Upper lobe of left lung (tissue), 6 donors: ENCODE results near the gene HAPLN2. TPM values are rescaled to one million over a fixed set of nuclear protein-coding genes. Genes with fewer than 3 reads are reported as not detected.
"Not testable (repeated sequence)": the region's sequence is repeated elsewhere in the genome, so short reads cannot be mapped to it uniquely, and the experiment has no call there.

Experiments used
- ATAC-seq, 2 donors: fragments of 200-7000 bp; cut with Tn5 transposase; one replicate each; pipeline ENCODE4 v1.9.1; 2022; ENCODE audit warnings: mild to moderate bottlenecking in 2 of 2, moderate library complexity in 2 of 2; ENCODE audit not compliant: low FRiP score in 2 of 2
- DNase-seq, 2 donors: peaks; one replicate each; pipeline ENCODE4 v3.0.0-alpha.2; 2019 to 2020
- H3K27ac ChIP-seq, 4 donors: fragments of 200-600 bp; sonication (generic); one replicate each; pipeline ENCODE4 v1.5.1; 2016 to 2019
- H3K27me3 ChIP-seq, 4 donors: fragments of 200-600 bp; sonication (generic); one replicate each; pipeline ENCODE4 v1.5.1; 2017 to 2019
- H3K36me3 ChIP-seq, 4 donors: fragments of 200-600 bp; sonication (generic); one replicate each; pipeline ENCODE4 v1.5.1; 2016 to 2019
- H3K4me1 ChIP-seq, 4 donors: fragments of 200-600 bp; sonication (generic); one replicate each; pipeline ENCODE4 v1.5.1; 2018 to 2019
- H3K4me3 ChIP-seq, 4 donors: fragments of 200-600 bp; sonication (generic); one replicate each; pipeline ENCODE4 v1.5.1; 2017 to 2019; ENCODE audit warnings: mild to moderate bottlenecking in 2 of 4, moderate library complexity in 1 of 4
- H3K9me3 ChIP-seq, 4 donors: fragments of 200-600 bp; sonication (generic); one replicate each; pipeline ENCODE4 v1.5.1; 2018 to 2019
- EP300 ChIP-seq, 4 donors: sonication (generic); formaldehyde crosslinking; IDR thresholded peaks; one replicate each; pipeline ENCODE4 v1.5.1; 2017; ENCODE audit warnings: antibody characterized with exemption in 4 of 4, control low read depth in 2 of 4
- POLR2A ChIP-seq, 4 donors: fragments of 450-650 bp; IDR thresholded peaks; one replicate each; pipeline ENCODE4 v1.5.1; 2016 to 2017; ENCODE audit warnings: antibody characterized with exemption in 4 of 4, mild to moderate bottlenecking in 2 of 4
- POLR2AphosphoS5 ChIP-seq, 2 donors: sonication (generic); formaldehyde crosslinking; IDR thresholded peaks; one replicate each; pipeline ENCODE4 v1.5.1; 2017; ENCODE audit warnings: antibody characterized with exemption in 2 of 2
- WGBS, 2 donors: methylation state at CpG; one replicate each; pipeline ENCODE4 v1.1.5; 2017 to 2018; 5-methylcytosine and 5-hydroxymethylcytosine counted together
- total RNA-seq, 6 donors: library from RNA; depleted of rRNA in 4 of 6; stranded (reverse); fragments of >200 nt in 4 of 6; gene quantifications; one replicate each; pipeline versions ENCODE4 v1.1.0 to v1.2.1, GENCODE V29; 2016 to 2021
- TF ChIP-seq, protein P1 (sequence below), 6 experiments: fragments of 450-650 bp in 4 of 6; fragments of 200-600 bp in 2 of 6; sonication (generic) in 2 of 6; IDR thresholded peaks; one replicate each; pipeline ENCODE4 v1.5.1; 2016 to 2019; ENCODE audit warnings: antibody characterized with exemption in 6 of 6
- donor health status: DM: no; HTN: no; CAD: no; lungs with moderate emphysema.
- donor health status: DM: no; HTN: yes; CAD: no; lungs with severe emphysema.

Gene HAPLN2
- total RNA-seq, 6 donors from 2014 or later: 0.14 to 5.0 (median 0.37) TPM; not detected in 3

DNA sequence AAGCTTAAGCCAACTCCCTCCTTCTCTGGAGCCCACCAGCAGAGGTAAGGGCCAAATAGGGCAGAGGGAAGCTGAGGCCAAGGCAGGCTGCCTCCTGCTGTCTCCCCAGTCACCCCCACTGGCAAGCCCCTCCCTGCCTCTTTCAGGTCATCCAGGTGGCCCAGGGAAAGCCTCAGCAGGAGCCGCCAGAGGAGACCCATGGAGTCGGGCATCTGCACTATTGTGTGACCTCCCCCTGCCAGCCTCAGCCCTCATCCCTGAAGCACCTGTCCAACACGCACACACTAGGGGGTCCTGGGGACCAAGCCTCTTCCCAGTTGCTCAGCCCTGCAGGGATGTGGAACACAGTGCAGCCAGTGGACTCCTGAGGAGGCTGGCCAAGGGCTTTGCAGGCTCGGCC, 32.9 kb upstream of the HAPLN2 start:
- Histone ChIP-seq H3K27ac (no peak overlapping the region), H3K9me3 (no peaks in the 10 kb centered on the region), H3K36me3 (no peaks in the 10 kb centered on the region), H3K4me1 (peaks cover 0 to 5% (median 4%) of the 10 kb centered on the region in 4 donors), H3K4me3 (no peak overlapping the region), H3K27me3 (no peaks in the 10 kb centered on the region)
- no peak for ATAC-seq
- no peak for DNase-seq
- WGBS, 2 donors: 62 to 68% methylated on average over 4 of the region's 4 CpGs
- TF ChIP-seq POLR2AphosphoS5 (IDR thresholded peaks at IDR 0.05): no peak
- TF ChIP-seq, protein P1, sequence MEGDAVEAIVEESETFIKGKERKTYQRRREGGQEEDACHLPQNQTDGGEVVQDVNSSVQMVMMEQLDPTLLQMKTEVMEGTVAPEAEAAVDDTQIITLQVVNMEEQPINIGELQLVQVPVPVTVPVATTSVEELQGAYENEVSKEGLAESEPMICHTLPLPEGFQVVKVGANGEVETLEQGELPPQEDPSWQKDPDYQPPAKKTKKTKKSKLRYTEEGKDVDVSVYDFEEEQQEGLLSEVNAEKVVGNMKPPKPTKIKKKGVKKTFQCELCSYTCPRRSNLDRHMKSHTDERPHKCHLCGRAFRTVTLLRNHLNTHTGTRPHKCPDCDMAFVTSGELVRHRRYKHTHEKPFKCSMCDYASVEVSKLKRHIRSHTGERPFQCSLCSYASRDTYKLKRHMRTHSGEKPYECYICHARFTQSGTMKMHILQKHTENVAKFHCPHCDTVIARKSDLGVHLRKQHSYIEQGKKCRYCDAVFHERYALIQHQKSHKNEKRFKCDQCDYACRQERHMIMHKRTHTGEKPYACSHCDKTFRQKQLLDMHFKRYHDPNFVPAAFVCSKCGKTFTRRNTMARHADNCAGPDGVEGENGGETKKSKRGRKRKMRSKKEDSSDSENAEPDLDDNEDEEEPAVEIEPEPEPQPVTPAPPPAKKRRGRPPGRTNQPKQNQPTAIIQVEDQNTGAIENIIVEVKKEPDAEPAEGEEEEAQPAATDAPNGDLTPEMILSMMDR (IDR thresholded peaks at IDR 0.05): no peak
- TF ChIP-seq EP300 (IDR thresholded peaks at IDR 0.05): no peak
- no peak for TF ChIP-seq POLR2A (IDR thresholded peaks at IDR 0.05)

DNA sequence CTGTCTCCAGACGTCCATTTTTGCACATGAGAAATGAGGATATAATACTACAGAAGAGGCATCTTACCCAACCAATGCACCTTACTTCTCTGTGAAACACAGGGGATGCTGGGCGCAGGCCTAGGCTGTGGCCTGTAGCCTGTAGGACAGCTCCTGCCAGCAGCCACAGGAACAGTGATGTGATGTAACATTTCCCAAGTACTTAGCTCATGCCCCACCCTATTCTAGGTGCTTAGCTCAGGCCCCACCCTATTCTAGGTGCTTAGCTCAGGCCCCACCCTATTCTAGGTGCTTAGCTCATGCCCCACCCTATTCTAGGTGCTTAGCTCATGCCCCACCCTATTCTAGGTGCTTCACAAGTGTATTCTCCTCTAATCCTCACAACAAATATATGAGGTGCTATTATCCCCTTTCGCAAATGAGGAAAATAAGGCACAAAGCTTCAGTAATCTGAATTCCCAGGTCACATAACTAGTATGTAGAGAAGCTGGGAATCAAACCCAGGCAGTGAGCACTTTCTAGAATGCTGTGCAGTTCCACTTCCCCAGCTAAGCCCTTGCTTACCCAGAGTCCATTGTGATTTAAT, 32.2 kb upstream of the HAPLN2 start:
- no peak for ATAC-seq
- WGBS, 2 donors: 87% methylated on average over 3 of the region's 3 CpGs
- no peaks in the 10 kb centered on the region for H3K9me3 ChIP-seq
- H3K4me3 ChIP-seq: no peak overlapping the region
- peaks cover 1 to 8% (median 6%) of the 10 kb centered on the region in 4 donors for H3K4me1 ChIP-seq
- H3K27me3 ChIP-seq: no peaks in the 10 kb centered on the region
- TF ChIP-seq POLR2AphosphoS5 (IDR thresholded peaks at IDR 0.05): no peak
- TF ChIP-seq, protein P1 (IDR thresholded peaks at IDR 0.05): no peak
- TF ChIP-seq POLR2A (IDR thresholded peaks at IDR 0.05): no peak
- TF ChIP-seq EP300 (IDR thresholded peaks at IDR 0.05): no peak
- H3K36me3 ChIP-seq: no peaks in the 10 kb centered on the region
- DNase-seq: peak in 1 of 2 donors; percentile 57
- no peak overlapping the region for H3K27ac ChIP-seq

DNA sequence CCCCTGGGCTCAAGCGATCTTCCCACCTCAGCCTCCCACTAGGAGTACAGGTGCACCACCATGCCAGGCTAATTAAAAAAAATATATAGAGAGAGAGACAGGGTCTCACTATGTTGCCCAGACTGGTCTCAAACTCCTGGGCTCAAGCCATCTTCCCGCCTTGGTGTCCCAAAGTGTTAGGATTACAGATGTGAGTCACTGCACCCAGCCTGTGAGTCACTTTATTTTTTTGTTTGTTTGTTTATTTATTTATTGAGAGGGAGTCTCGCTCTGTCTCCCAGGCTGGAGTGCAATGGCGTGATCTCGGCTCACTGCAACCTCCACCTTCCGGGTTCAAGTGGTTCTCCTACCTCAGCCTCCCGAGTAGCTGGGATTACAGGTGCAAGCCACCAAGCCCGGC, 31.3 kb upstream of the HAPLN2 start:
- peaks cover 7 to 18% (median 12%) of the 10 kb centered on the region in 4 donors for H3K4me1 ChIP-seq
- not testable (repeated sequence) for H3K4me3 ChIP-seq, DNase-seq, H3K27me3 ChIP-seq, H3K27ac ChIP-seq, H3K9me3 ChIP-seq, ATAC-seq, H3K36me3 ChIP-seq
- 83 to 96% methylated on average over 7 to 8 of the region's 8 CpGs for WGBS, 2 donors

DNA sequence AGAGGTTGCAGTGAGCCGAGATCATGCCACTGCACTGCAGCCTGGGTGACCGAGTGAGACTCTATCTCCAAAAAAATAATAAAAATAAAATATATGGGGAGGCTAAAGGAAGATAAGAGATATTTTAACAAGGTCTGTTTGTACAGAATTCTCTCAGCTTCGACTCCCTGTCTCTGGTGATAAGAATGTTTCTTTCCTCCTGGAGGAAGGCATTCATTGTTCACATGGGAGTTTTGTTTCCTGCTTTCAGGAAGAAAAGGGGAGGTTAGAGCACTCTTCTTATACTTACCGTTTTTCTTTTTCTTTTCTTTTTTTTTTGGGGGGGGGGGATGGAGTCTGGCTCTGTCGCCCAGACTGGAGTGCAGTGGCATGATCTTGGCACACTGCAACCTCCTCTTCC, 29.7 kb upstream of the HAPLN2 start:
- WGBS, 2 donors: 51 to 52% methylated on average over 5 of the region's 5 CpGs
- Histone ChIP-seq H3K9me3 (no peaks in the 10 kb centered on the region), H3K36me3 (peaks cover 0 to 11% (median 3%) of the 10 kb centered on the region in 4 donors), H3K4me1 (peaks cover 7 to 18% (median 12%) of the 10 kb centered on the region in 4 donors), H3K27ac (no peak overlapping the region), H3K4me3 (no peak overlapping the region), H3K27me3 (no peaks in the 10 kb centered on the region)
- TF ChIP-seq EP300 (IDR thresholded peaks at IDR 0.05) (no peak), POLR2AphosphoS5 (IDR thresholded peaks at IDR 0.05) (no peak), POLR2A (IDR thresholded peaks at IDR 0.05) (no peak)
- TF ChIP-seq, protein P1 (IDR thresholded peaks at IDR 0.05): no peak
- ATAC-seq (no peak), DNase-seq (no peak)

DNA sequence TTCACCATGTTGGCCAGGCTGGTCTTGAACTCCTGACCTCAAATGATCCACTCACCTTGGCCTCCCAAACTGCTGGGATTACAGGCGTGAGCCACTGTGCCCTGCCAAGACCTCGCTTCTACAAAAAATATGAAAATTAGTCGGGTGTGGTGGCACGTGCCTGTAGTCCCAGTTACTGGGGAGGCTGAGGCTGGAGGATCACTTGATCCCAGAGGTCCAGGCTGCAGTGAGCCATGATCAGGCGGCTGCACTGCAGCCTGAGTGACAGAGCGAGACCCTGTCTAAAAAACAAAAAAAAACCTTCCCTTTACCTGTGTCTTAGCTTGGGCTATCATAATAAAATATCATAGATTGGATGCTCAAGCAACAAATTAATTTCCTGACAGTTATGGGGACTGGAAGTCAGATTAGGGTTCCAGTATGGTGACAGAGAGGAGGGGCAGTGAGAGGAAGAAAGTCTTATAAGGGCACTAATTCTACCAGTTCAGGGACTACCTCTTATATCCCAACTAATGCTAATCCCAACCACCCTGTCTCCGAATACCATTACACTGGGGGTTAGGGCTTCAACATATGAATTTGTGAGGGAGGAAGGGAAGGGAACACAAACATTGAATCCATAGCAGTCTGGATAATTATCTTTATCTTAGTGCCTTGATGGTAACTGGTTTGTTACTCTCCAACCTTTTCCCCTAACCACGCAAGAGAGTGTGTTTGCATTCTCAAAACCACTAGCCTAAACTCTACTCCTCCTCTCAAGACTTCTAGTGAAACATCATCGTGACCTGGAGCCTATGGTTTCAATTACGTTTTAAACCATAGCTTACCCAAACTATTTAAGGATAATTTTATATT, 28.7 kb upstream of the HAPLN2 start:
- H3K36me3 ChIP-seq: peaks cover 0 to 21% (median 7%) of the 10 kb centered on the region in 4 donors
- DNase-seq (no peak), ATAC-seq (no peak)
- H3K4me1 ChIP-seq: peaks cover 7 to 18% (median 12%) of the 10 kb centered on the region in 4 donors
- no peak for TF ChIP-seq EP300 (IDR thresholded peaks at IDR 0.05)
- H3K27me3 ChIP-seq: no peaks in the 10 kb centered on the region
- peak overlapping the region in 2 of 4 donors; percentile 84 to 89 for H3K27ac ChIP-seq
- H3K4me3 ChIP-seq: no peak overlapping the region
- 88 to 91% methylated on average over 10 of the region's 10 CpGs for whole genome bisulfite sequencing, 2 donors
- no peaks in the 10 kb centered on the region for H3K9me3 ChIP-seq
